Hematopoietic multipotent progenitor cell treated with erythropoietin and hydrocortisone succinate and interleukin-3 and kit ligand, for 6 days (in vitro differentiated cells): ENCODE measurements around the gene CHPF.

ENCODE experiments used
- DNase-seq: peaks from one replicate; pipeline ENCODE4 v3.0.0-alpha.2; 2015

Gene CHPF

GRCh38 chr2:219511547-219512325, 31.9 kb downstream of the CHPF start:
- DNase-seq = peak; percentile 78

- DNase-seq = peak; percentile 35
Observed at GRCh38 chr2:219510512-219511135, 33.0 kb downstream of the CHPF start.

- peak; percentile 95 for DNase-seq
Observed at GRCh38 chr2:219509780-219510511, 33.7 kb downstream of the CHPF start.

GRCh38 chr2:219508971-219509779, 34.4 kb downstream of the CHPF start:
- peak; percentile 59 for DNase-seq

- no peak for DNase-seq
Observed at GRCh38 chr2:219508444-219508734, 35.2 kb downstream of the CHPF start.

- DNase-seq = peak; percentile 75
Observed at GRCh38 chr2:219507581-219508443, 35.8 kb downstream of the CHPF start.

- DNase-seq = no peak
Observed at GRCh38 chr2:219506802-219507526, 36.6 kb downstream of the CHPF start.

GRCh38 chr2:219506153-219506801, 37.3 kb downstream of the CHPF start:
- DNase-seq = no peak

GRCh38 chr2:219505585-219505984, 38.0 kb downstream of the CHPF start:
- no peak for DNase-seq

GRCh38 chr2:219502618-219503017, 41.0 kb downstream of the CHPF start:
- no peak for DNase-seq

GRCh38 chr2:219501849-219502248, 41.8 kb downstream of the CHPF start:
- DNase-seq = no peak

GRCh38 chr2:219500135-219500534, 43.5 kb downstream of the CHPF start:
- DNase-seq = no peak

- no peak for DNase-seq
Observed at GRCh38 chr2:219499555-219499954, 44.1 kb downstream of the CHPF start.

GRCh38 chr2:219499058-219499307, 44.6 kb downstream of the CHPF start:
- no peak for DNase-seq

- peak; percentile 99 for DNase-seq
Observed at GRCh38 chr2:219498280-219499057, 45.1 kb downstream of the CHPF start, which contains the start of gene GMPPA. TSS of gene GMPPA (plus strand) at chr2:219498891. CDS start at chr2:219499976, 1,085 bp downstream.

GRCh38 chr2:219497495-219498279, 45.9 kb downstream of the CHPF start:
- DNase-seq = peak; percentile 63

GRCh38 chr2:219496825-219497494, 46.6 kb downstream of the CHPF start:
- DNase-seq = peak; percentile 25

- DNase-seq = no peak
Observed at GRCh38 chr2:219496247-219496824, 47.3 kb downstream of the CHPF start.
